Fibroblast of pulmonary artery (primary cell): ENCODE data around the gene CCDC28B.

Source experiments
- DNase-seq: peaks from one replicate; pipeline ENCODE4 v3.0.0-alpha.2; 2010; ENCODE audit warnings: low read depth
- H3K4me3 ChIP-seq: replicated peaks from 2 replicates; pipeline ENCODE4 v1.5.1; 2011; ENCODE audit warnings: low read depth, mild to moderate bottlenecking, control low read depth, low read length, moderate library complexity
- CTCF ChIP-seq: IDR thresholded peaks from 2 replicates; pipeline ENCODE4 v1.5.1; 2011; ENCODE audit warnings: mild to moderate bottlenecking, control low read depth, low read length, inconsistent platforms; ENCODE audit errors: missing control alignments

The CCDC28B gene

GRCh38 chr1:32208891-32209328 lies 8.5 kb downstream of the CCDC28B start, which contains the start of gene DCDC2B:
Gene DCDC2B, plus strand, starts transcription at chr1:32209089. Its CDS starts 5 bp downstream, at chr1:32209094.
- peak; percentile 51 for DNase-seq
- no peak for TF ChIP-seq CTCF
- no peak within 1 kb of the TSS for H3K4me3 ChIP-seq

GRCh38 chr1:32215629-32216480 lies 15.5 kb downstream of the CCDC28B start:
- peak; percentile 77 for DNase-seq
- peak; percentile 87 for TF ChIP-seq CTCF
- no peak overlapping the region for H3K4me3 ChIP-seq

- no peak for TF ChIP-seq CTCF
- DNase-seq = no peak
- no peak overlapping the region for H3K4me3 ChIP-seq
Observed at GRCh38 chr1:32216566-32216965, 16.2 kb downstream of the CCDC28B start.

- TF ChIP-seq CTCF = no peak
- no peak for DNase-seq
- H3K4me3 ChIP-seq = no peak overlapping the region
Observed at GRCh38 chr1:32219022-32219421, 18.6 kb downstream of the CCDC28B start.

GRCh38 chr1:32220746-32221580 lies 20.6 kb downstream of the CCDC28B start:
- no peak for DNase-seq
- TF ChIP-seq CTCF = no peak
- H3K4me3 ChIP-seq = peak overlapping the region; percentile 99

- no peak for TF ChIP-seq CTCF
- peak overlapping the region; percentile 99 for H3K4me3 ChIP-seq
- no peak for DNase-seq
Observed at GRCh38 chr1:32221581-32221979, 21.2 kb downstream of the CCDC28B start.
